Fibroblast of villous mesenchyme (primary cell): ENCODE measurements around the gene AFF3. TPM values are rescaled to one million over a fixed set of nuclear protein-coding genes. Genes with fewer than 3 reads are reported as not detected.

Source experiments
- DNase-seq: peaks from one replicate; pipeline ENCODE4 v3.0.0-alpha.2; 2010; ENCODE audit warnings: low read depth
- H3K4me3 ChIP-seq: 2 replicates; pipeline ENCODE4 v1.5.1; 2011; ENCODE audit warnings: low read depth, mild to moderate bottlenecking, low read length
- total RNA-seq: library from RNA; depleted of rRNA; stranded (reverse); fragments of >200 nt; gene quantifications from 2 replicates; pipeline ENCODE4 v1.2.3, GENCODE V29; 2012
- TF ChIP-seq, protein P1 (sequence below): IDR thresholded peaks from 2 replicates; pipeline ENCODE4 v1.5.1; 2012; ENCODE audit warnings: low read depth, mild to moderate bottlenecking, low read length; ENCODE audit not compliant: insufficient read depth

The AFF3 gene
- total RNA-seq, 1 donor: 19.4 TPM

DNA sequence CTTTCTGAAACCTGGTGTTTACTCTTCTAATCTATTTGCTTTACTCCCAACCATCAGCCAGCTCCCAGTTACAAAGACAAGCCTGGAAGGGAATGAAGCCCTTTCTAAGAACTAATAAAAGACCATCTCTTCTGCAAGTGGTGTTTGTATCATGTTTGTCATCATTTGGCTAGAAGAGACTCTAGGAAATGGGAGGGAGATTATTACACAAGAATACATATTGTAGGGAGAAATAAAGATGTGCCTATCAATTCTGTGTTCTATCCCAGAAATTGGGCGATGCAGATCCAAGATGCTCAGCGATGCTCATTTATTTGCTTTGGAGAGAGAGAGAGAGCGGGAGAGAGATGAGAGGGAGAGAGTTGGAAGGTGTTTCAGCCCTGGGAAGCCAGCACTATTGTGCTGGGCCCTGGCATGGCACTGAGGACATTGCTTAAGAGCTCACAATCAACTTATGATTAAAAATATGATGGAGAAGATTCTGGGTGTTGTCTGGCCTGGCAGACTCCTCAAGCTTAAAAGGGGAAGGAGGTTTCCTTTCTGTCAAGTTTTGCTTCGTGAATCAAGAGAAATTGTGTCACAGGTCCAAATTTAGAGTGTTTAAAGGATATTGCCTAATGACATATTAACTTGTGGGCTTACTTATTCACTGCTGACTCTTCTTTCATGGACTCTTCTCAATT lies 41.8 kb upstream of the AFF3 start:
- no peak overlapping the region for H3K4me3 ChIP-seq
- TF ChIP-seq, protein P1, sequence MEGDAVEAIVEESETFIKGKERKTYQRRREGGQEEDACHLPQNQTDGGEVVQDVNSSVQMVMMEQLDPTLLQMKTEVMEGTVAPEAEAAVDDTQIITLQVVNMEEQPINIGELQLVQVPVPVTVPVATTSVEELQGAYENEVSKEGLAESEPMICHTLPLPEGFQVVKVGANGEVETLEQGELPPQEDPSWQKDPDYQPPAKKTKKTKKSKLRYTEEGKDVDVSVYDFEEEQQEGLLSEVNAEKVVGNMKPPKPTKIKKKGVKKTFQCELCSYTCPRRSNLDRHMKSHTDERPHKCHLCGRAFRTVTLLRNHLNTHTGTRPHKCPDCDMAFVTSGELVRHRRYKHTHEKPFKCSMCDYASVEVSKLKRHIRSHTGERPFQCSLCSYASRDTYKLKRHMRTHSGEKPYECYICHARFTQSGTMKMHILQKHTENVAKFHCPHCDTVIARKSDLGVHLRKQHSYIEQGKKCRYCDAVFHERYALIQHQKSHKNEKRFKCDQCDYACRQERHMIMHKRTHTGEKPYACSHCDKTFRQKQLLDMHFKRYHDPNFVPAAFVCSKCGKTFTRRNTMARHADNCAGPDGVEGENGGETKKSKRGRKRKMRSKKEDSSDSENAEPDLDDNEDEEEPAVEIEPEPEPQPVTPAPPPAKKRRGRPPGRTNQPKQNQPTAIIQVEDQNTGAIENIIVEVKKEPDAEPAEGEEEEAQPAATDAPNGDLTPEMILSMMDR: no peak
- DNase-seq: no peak

DNA sequence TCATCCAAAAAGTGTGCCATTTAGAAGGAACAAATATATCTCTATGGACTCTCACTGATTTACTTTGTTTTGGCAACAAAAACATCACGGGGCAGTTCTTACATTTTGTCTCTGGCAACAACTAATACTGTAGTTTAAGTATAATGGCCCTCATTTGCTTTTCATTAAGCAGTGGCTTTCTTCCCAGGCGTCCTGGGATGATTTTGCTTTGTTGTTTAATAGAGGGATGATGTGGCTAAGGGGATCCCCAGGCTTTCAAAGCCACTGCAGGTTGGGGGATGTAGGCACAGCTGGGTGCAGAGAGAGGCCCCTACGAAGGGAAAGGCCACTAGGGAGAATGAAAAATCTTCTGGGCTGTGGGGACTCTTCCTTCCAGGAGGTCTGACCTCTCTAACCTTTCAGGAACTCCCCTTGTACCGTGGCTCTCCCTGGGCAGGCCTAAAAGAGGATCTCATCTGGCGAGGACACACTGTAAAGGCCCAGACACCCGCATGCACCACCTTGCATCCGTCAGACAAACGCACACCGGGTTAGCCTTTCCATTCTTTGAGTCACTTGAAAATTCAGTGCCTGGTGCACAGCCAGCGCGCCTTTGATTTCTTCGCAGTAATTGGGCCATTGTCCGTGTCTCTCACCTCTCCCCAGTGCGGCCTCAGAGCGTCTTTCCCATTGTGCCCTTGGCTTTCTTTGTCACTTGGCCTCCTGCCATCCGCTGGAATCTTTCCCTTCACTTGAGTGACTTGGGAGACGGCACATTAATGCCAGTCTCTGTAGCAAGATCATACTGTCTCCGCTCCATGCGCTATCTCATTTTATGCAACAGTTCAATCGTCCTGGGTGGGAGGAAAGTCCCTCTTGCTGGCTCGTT lies 40.3 kb upstream of the AFF3 start:
- DNase-seq: peak; percentile 22
- TF ChIP-seq, protein P1: no peak

DNA sequence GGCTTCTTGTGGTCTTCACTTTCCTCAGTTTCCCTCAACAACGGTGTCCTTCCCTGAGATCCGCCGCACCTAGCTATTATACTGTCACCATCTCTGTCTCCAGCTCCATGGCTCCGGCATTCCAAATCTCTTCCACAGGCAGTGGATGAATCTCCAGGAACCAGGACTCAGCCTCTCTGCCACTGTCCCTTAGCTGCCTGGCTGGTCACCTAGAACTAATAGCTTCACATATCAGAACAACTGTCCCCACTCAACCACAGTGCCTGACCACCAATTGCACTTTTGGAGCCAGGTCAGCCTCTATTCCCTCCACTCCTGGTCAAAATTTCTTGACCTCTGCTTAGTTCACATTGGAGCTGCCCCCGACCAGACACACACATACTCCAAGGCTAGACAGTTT lies 38.1 kb upstream of the AFF3 start:
- no peak for DNase-seq
- H3K4me3 ChIP-seq: no peak overlapping the region
- TF ChIP-seq, protein P1: no peak

More for the DNA sequence above, 40.3 kb upstream of the AFF3 start:
- no peak overlapping the region for H3K4me3 ChIP-seq

DNA sequence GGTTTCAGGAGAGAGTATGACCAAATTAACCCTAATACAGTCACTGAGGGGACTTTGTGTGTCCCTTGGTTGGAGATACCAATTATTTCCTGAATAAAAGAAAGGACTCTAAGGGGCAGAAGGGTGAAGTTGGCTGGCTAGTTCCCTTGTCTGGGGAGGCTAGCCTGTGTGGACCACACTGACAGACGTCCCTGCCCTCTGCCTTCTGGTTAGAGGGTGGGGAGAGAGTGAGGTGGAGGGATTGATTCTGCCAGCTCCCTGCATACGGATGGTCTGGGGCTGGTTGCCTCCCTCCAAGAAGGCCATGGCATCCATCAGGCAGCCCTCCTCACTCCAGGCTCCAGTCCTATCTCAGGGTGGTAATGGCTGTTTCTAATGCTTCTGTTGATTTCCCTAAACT lies 37.4 kb upstream of the AFF3 start:
- DNase-seq: no peak
- TF ChIP-seq, protein P1: no peak
- no peak overlapping the region for H3K4me3 ChIP-seq

DNA sequence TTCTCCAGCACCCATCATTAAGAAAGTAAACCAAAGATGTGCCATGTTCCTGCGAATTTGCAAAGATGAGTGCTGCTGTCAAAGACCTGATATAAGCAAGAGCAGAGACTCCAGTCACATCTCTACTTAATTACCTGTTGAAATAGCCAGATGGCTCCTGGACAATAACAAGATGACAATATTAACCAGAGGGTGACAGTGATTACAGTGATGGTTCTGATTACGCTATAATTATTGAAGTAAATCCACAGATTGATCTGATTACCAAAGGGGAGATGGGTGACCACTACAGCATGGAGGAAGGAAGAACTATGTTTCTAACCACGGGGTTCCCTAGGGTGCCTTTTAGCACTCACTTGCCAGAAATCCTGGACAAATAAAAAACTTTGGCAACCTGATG lies 36.5 kb upstream of the AFF3 start:
- TF ChIP-seq, protein P1: no peak
- H3K4me3 ChIP-seq: no peak overlapping the region
- no peak for DNase-seq

DNA sequence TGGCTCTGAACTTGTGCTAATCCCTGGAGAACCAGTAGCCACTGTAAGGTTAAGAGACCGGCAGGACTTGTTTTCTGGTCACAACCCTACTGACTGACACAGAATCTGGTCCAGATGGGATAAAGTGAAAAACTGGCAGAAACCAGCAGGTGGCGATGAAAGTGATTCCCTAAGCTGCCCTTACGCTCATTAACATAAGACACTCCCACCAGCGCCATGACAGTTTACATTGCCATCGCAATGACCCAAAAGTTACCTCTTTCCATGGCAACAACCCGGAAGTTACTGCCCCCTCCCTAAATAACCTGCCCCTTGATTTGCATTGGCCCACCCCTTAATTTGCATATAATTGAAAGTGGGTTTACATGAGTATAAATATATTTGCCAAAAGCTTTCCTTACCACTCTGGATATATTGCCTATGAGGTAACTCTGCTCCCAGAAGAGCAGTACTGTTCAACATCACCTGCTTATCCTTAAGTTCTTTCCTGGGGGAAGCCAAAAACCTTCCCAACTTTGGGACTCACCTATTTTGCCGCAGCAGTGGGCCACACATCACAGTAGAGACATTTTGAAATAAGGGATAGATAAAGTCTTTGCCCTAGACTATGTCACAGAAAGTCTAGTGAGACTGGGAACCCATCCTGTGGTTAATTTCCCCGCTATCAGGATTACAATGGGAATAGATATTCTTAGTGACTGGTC lies 35.8 kb upstream of the AFF3 start:
- no peak overlapping the region for H3K4me3 ChIP-seq
- peak; percentile 47 for DNase-seq
- TF ChIP-seq, protein P1: peak; percentile 49
